Ishikawa (cell line): ENCODE results near the gene DNAH8.

ENCODE experiments used
- CEBPB ChIP-seq: IDR thresholded peaks from 2 replicates; pipeline ENCODE4 v1.6.1; 2012
- CREB1 ChIP-seq: IDR thresholded peaks from 2 replicates; pipeline ENCODE4 v1.6.1; 2012; ENCODE audit warnings: low read depth
- EGR1 ChIP-seq: IDR thresholded peaks from 2 replicates; pipeline ENCODE4 v1.6.1; 2012
- EP300 ChIP-seq: IDR thresholded peaks from 2 replicates; pipeline ENCODE4 v1.6.1; 2012; ENCODE audit warnings: borderline replicate concordance
- FOXM1 ChIP-seq: IDR thresholded peaks from 2 replicates; pipeline ENCODE4 v1.6.1; 2012; ENCODE audit warnings: low read depth, borderline replicate concordance
- MAX ChIP-seq: IDR thresholded peaks from 2 replicates; pipeline ENCODE4 v1.6.1; 2012
- NFIC ChIP-seq: IDR thresholded peaks from 2 replicates; pipeline ENCODE4 v1.6.1; 2012
- RAD21 ChIP-seq: IDR thresholded peaks from 2 replicates; pipeline ENCODE4 v1.6.1; 2012; ENCODE audit warnings: low read depth
- REST ChIP-seq: IDR thresholded peaks from 2 replicates; pipeline ENCODE4 v1.6.1; 2012; ENCODE audit warnings: low read depth, mild to moderate bottlenecking
- TAF1 ChIP-seq: IDR thresholded peaks from 2 replicates; pipeline ENCODE4 v1.6.1; 2012; ENCODE audit warnings: low read depth, mild to moderate bottlenecking
- TCF12 ChIP-seq: IDR thresholded peaks from 2 replicates; pipeline ENCODE4 v1.6.1; 2012; ENCODE audit warnings: low read depth
- TEAD4 ChIP-seq: IDR thresholded peaks from 2 replicates; pipeline ENCODE4 v1.6.1; 2012
- USF1 ChIP-seq: IDR thresholded peaks from 2 replicates; pipeline ENCODE4 v1.6.1; 2012
- YY1 ChIP-seq: IDR thresholded peaks from 2 replicates; pipeline ENCODE4 v1.6.1; 2012; ENCODE audit warnings: low read depth
- ZBTB7A ChIP-seq: IDR thresholded peaks from 2 replicates; pipeline ENCODE4 v1.6.1; 2012; ENCODE audit warnings: low read depth

Gene DNAH8

GRCh38 chr6:38822963-38823362 is 107.9 kb downstream of the DNAH8 start:
- TF ChIP-seq CEBPB (no peak), EGR1 (no peak), REST (no peak), FOXM1 (no peak), EP300 (no peak), NFIC (no peak), TEAD4 (no peak)

- TF ChIP-seq TAF1 (no peak), ZBTB7A (no peak), EGR1 (no peak), FOXM1 (no peak), NFIC (no peak), EP300 (no peak), RAD21 (no peak), MAX (no peak), TEAD4 (no peak), USF1 (no peak), YY1 (no peak), REST (no peak), TCF12 (no peak), CEBPB (no peak)
Observed at GRCh38 chr6:38824243-38824894, 109.3 kb downstream of the DNAH8 start.

GRCh38 chr6:38827024-38827423 is 111.9 kb downstream of the DNAH8 start:
- TF ChIP-seq TCF12 (no peak), YY1 (no peak), MAX (no peak), FOXM1 (no peak), USF1 (no peak), NFIC (no peak), CEBPB (no peak), TEAD4 (no peak), CREB1 (no peak), EP300 (no peak), RAD21 (no peak), REST (no peak), EGR1 (no peak), TAF1 (no peak), ZBTB7A (no peak)

GRCh38 chr6:38831865-38832264 is 116.8 kb downstream of the DNAH8 start:
- no peak for TF ChIP-seq TCF12
- TF ChIP-seq RAD21, result no peak
- no peak for TF ChIP-seq FOXM1
- no peak for TF ChIP-seq EP300
- no peak for TF ChIP-seq USF1
- no peak for TF ChIP-seq NFIC
- no peak for TF ChIP-seq CEBPB
- no peak for TF ChIP-seq ZBTB7A
- no peak for TF ChIP-seq CREB1
- no peak for TF ChIP-seq TEAD4
- no peak for TF ChIP-seq YY1

GRCh38 chr6:38833320-38833719 is 118.2 kb downstream of the DNAH8 start:
- TF ChIP-seq CREB1 (no peak), REST (no peak), CEBPB (no peak), FOXM1 (no peak), TAF1 (no peak), TCF12 (no peak), ZBTB7A (no peak), RAD21 (no peak), MAX (no peak), TEAD4 (no peak), NFIC (no peak), YY1 (no peak), USF1 (no peak), EGR1 (no peak), EP300 (no peak)
